SK-N-SH (cell line): ENCODE measurements around the gene CSNK2B. TPM values are rescaled to one million over a fixed set of nuclear protein-coding genes. Genes with fewer than 3 reads are reported as not detected.

Experiments used
- CTCF ChIA-PET: fragments of 300-600, 350-600 bp; formaldehyde crosslinking; extraction: SDS; loops from one replicate; lab custom pipeline; 2021; lab: Yijun Ruan, JAX
- POLR2A ChIA-PET: fragments of 350-600 bp; sonication (Branson Sonifier 250); formaldehyde crosslinking; extraction: SDS; loops from one replicate; lab custom pipeline; 2020; ENCODE audit warnings: antibody characterized with exemption, inconsistent platforms; lab: Yijun Ruan, JAX
- DNase-seq: peaks from one replicate; pipeline ENCODE4 v3.0.0; 2012
- H2AFZ ChIP-seq: fragments of 200-600 bp; sonication (generic); 2 replicates; pipeline ENCODE4 v1.8.1; 2016; ENCODE audit warnings: antibody characterized with exemption, mild to moderate bottlenecking, low read depth
- H3F3A ChIP-seq: fragments of 200-600 bp; sonication (generic); replicated peaks from 2 replicates; pipeline ENCODE3; 2016; ENCODE audit warnings: antibody characterized with exemption, mild to moderate bottlenecking; ENCODE audit not compliant: insufficient read depth
- H3K27ac ChIP-seq, 2 experiments: fragments of 200-500 bp in 1 of 2; fragments of 200-600 bp in 1 of 2; sonication (Bioruptor generic) in 1 of 2; sonication (generic), shearing (Covaris generic) in 1 of 2; 2 replicates each; pipeline versions ENCODE4 v1.5.1 to v1.6.1; 2014 to 2016; ENCODE audit warnings: low read depth in 2 of 2, inconsistent platforms in 1 of 2, low read length in 1 of 2, mild to moderate bottlenecking in 1 of 2, mixed read lengths in 1 of 2
- H3K27me3 ChIP-seq: fragments of 200-600 bp; sonication (generic), shearing (Covaris generic); 2 replicates; pipeline ENCODE4 v1.6.1; 2016; ENCODE audit warnings: mixed run types; ENCODE audit not compliant: insufficient read depth
- H3K36me3 ChIP-seq, 2 experiments: fragments of 200-500 bp in 1 of 2; fragments of 200-600 bp in 1 of 2; sonication (Bioruptor generic) in 1 of 2; sonication (generic) in 1 of 2; replicated peaks in 1 of 2; 2 replicates each; pipeline versions ENCODE3 to v1.5.1; 2014 to 2016; ENCODE audit warnings: low read length in 1 of 2, mild to moderate bottlenecking in 1 of 2; ENCODE audit not compliant: insufficient read depth in 2 of 2, control insufficient read depth in 1 of 2
- H3K4me1 ChIP-seq, 2 experiments: fragments of 200-500 bp in 1 of 2; fragments of 200-600 bp in 1 of 2; sonication (Bioruptor generic) in 1 of 2; sonication (generic), shearing (Covaris generic) in 1 of 2; 2 replicates each; pipeline versions ENCODE4 v1.5.1 to v1.6.1; 2014 to 2016; ENCODE audit warnings: low read depth in 1 of 2, low read length in 1 of 2, mixed run types in 1 of 2; ENCODE audit not compliant: insufficient read depth in 2 of 2, control insufficient read depth in 1 of 2
- H3K4me2 ChIP-seq: fragments of 200-600 bp; sonication (generic), shearing (Covaris generic); 2 replicates; pipeline ENCODE4 v1.6.1; 2017; ENCODE audit warnings: mixed run types
- H3K4me3 ChIP-seq, 2 experiments: fragments of 200-500 bp in 1 of 2; fragments of 200-600 bp in 1 of 2; sonication (Bioruptor generic) in 1 of 2; sonication (generic), shearing (Covaris generic) in 1 of 2; 2 replicates each; pipeline versions ENCODE4 v1.5.1 to v1.8.1; 2014 to 2016; ENCODE audit warnings: low read depth in 2 of 2, inconsistent platforms in 1 of 2, low read length in 1 of 2, mild to moderate bottlenecking in 1 of 2, mixed read lengths in 1 of 2, moderate library complexity in 1 of 2
- H3K79me2 ChIP-seq: fragments of 200-600 bp; sonication (generic); 2 replicates; pipeline ENCODE4 v1.8.1; 2017; ENCODE audit warnings: mild to moderate bottlenecking; ENCODE audit not compliant: insufficient read depth
- H3K9ac ChIP-seq: fragments of 200-600 bp; sonication (generic); 2 replicates; pipeline ENCODE4 v1.6.1; 2017; ENCODE audit warnings: mixed run types
- H3K9me2 ChIP-seq: fragments of 200-600 bp; sonication (generic); 2 replicates; pipeline ENCODE4 v1.6.1; 2017; ENCODE audit warnings: mixed run types
- H3K9me3 ChIP-seq: fragments of 200-600 bp; sonication (generic); 2 replicates; pipeline ENCODE4 v1.6.1; 2017; ENCODE audit warnings: mixed run types, mild to moderate bottlenecking, moderate library complexity
- H4K20me1 ChIP-seq: fragments of 200-600 bp; sonication (generic); 2 replicates; pipeline ENCODE4 v1.6.1; 2017; ENCODE audit warnings: mild to moderate bottlenecking, mixed run types; ENCODE audit not compliant: insufficient read depth
- CHD2 ChIP-seq: fragments of 150-350 bp; IDR thresholded peaks from 2 replicates; pipeline ENCODE4 v1.6.1; 2018; ENCODE audit warnings: low read length; ENCODE audit not compliant: partially characterized antibody
- FOXM1 ChIP-seq: IDR thresholded peaks from 2 replicates; pipeline ENCODE4 v1.4.0; 2012; ENCODE audit warnings: low read depth, mild to moderate bottlenecking
- GABPA ChIP-seq: IDR thresholded peaks from 2 replicates; pipeline ENCODE4 v1.4.0; 2012; ENCODE audit warnings: low read depth, mild to moderate bottlenecking
- GATA2 ChIP-seq: sonication (generic); formaldehyde crosslinking; IDR thresholded peaks from 2 replicates; pipeline ENCODE4 v1.5.0; 2020; ENCODE audit warnings: mild to moderate bottlenecking, missing genetic modification reagents
- JUND ChIP-seq: IDR thresholded peaks from 2 replicates; pipeline ENCODE4 v1.4.0; 2012
- MXI1 ChIP-seq: IDR thresholded peaks from 2 replicates; pipeline ENCODE4 v1.6.1; 2012; ENCODE audit warnings: mild to moderate bottlenecking, low read depth, low read length, improper control_type of control experiment
- NFIC ChIP-seq: IDR thresholded peaks from 2 replicates; pipeline ENCODE4 v1.4.0; 2012; ENCODE audit warnings: borderline replicate concordance
- RCOR1 ChIP-seq: fragments of 150-350 bp; IDR thresholded peaks from 2 replicates; pipeline ENCODE4 v1.6.1; 2017; ENCODE audit warnings: antibody characterized with exemption, low read length
- RXRA ChIP-seq: IDR thresholded peaks from 2 replicates; pipeline ENCODE4 v1.4.0; 2012; ENCODE audit warnings: low read depth, mild to moderate bottlenecking, borderline replicate concordance
- TCF12 ChIP-seq: IDR thresholded peaks from 2 replicates; pipeline ENCODE4 v1.4.0; 2012
- TEAD4 ChIP-seq: IDR thresholded peaks from 2 replicates; pipeline ENCODE4 v1.4.0; 2012; ENCODE audit warnings: mild to moderate bottlenecking, borderline replicate concordance; ENCODE audit not compliant: insufficient read depth
- WGBS: methylation state at CpG from one replicate; pipeline ENCODE4 v1.1.6; 2017; ENCODE audit warnings: low lambda C conversion rate; 5-methylcytosine and 5-hydroxymethylcytosine counted together
- polyA plus RNA-seq, 3 experiments: library from polyadenylated mRNA; depleted of rRNA; stranded (reverse); fragments of >200 nt; gene quantifications; 2 replicates each; pipeline ENCODE4 v1.2.3, GENCODE V29; 2012
- TF ChIP-seq, protein P1 (sequence below): IDR thresholded peaks from 2 replicates; pipeline ENCODE4; 2012
- TF ChIP-seq, protein P2 (sequence below): fragments of 200-600 bp; sonication (generic); IDR thresholded peaks from 2 replicates; pipeline ENCODE4 v1.6.1; 2017; ENCODE audit warnings: antibody characterized with exemption, mild to moderate bottlenecking, moderate library complexity

Gene CSNK2B
- polyA plus RNA-seq, 1 of the 3 experiments (the other 2 are of a cell fraction) = 101 TPM

DNA sequence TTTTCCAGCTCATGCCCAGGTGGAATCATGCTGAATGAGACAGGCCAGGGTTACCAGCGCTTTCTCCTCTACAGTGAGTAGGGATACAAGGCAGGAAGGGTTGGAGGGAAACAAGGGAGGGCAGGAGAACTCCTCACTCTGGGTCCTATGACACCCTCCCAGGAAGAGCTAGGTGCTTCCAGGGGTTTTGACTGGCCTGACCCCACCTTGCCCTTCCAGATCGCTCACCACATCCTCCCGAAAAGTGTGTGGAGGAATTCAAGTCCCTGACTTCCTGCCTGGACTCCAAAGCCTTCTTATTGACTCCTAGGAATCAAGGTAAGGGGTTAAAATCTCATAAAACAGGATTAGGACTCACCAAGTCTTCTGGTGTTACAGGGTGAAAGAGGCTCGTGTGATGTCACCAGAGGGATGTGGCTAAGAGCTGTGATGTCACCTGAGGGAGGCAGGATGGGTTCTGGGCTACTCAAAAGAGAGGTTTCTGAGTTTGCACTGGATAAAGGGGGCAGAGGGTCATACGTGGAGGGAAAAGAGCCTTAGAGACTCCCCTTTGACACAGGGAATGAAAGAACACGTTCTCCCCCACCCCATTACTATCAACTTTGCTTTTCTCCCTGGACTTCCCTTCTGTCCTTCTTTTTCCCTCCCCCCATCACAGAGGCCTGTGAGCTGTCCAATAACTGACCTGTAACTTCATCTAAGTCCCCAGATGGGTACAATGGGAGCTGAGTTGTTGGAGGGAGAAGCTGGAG, 8.3 kb upstream of the CSNK2B start:
- Histone ChIP-seq H3K27ac (no peak overlapping the region), H3K79me2 (peaks cover 76% of the 10 kb centered on the region), H3K9ac (no peak overlapping the region), H3K4me2 (peak overlapping the region; percentile 97; the same call in 1 of the 2 replicates), H3K9me3 (no peaks in the 10 kb centered on the region), H2AFZ (no peak overlapping the region), H3K36me3 (peaks cover 7 to 9% of the 10 kb centered on the region in 2 experiments), H3K4me1 (peaks cover 13 to 27% of the 10 kb centered on the region in 2 experiments; a peak in 2 of 4 replicates), H3K9me2 (no peaks in the 10 kb centered on the region), H3K27me3 (no peaks in the 10 kb centered on the region), H3K4me3 (no peak overlapping the region), H3F3A (peaks cover 32% of the 10 kb centered on the region), H4K20me1 (peaks cover 8% of the 10 kb centered on the region; the same call in 1 of the 2 replicates)
- ChIA-PET POLR2A (interaction anchor here (0.7 kb wide), 1 partner anchor 14 kb away, joined by 3 read pairs; no protein-coding TSS in a partner anchor), CTCF (interaction anchor here (0.8 to 1.4 kb wide), 3 partner anchors 14 to 71 kb away, joined by 3 to 4 read pairs (median 3); no protein-coding TSS in a partner anchor)
- TF ChIP-seq FOXM1 (no peak), RXRA (no peak), JUND (no peak), NFIC (no peak), RCOR1 (no peak), MXI1 (no peak), CHD2 (no peak), TEAD4 (no peak), GATA2 (CRISPR knock-in tag) (no peak)
- TF ChIP-seq, protein P1, sequence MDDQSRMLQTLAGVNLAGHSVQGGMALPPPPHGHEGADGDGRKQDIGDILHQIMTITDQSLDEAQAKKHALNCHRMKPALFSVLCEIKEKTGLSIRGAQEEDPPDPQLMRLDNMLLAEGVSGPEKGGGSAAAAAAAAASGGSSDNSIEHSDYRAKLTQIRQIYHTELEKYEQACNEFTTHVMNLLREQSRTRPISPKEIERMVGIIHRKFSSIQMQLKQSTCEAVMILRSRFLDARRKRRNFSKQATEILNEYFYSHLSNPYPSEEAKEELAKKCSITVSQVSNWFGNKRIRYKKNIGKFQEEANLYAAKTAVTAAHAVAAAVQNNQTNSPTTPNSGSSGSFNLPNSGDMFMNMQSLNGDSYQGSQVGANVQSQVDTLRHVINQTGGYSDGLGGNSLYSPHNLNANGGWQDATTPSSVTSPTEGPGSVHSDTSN = no peak
- TF ChIP-seq, protein P2, sequence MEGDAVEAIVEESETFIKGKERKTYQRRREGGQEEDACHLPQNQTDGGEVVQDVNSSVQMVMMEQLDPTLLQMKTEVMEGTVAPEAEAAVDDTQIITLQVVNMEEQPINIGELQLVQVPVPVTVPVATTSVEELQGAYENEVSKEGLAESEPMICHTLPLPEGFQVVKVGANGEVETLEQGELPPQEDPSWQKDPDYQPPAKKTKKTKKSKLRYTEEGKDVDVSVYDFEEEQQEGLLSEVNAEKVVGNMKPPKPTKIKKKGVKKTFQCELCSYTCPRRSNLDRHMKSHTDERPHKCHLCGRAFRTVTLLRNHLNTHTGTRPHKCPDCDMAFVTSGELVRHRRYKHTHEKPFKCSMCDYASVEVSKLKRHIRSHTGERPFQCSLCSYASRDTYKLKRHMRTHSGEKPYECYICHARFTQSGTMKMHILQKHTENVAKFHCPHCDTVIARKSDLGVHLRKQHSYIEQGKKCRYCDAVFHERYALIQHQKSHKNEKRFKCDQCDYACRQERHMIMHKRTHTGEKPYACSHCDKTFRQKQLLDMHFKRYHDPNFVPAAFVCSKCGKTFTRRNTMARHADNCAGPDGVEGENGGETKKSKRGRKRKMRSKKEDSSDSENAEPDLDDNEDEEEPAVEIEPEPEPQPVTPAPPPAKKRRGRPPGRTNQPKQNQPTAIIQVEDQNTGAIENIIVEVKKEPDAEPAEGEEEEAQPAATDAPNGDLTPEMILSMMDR = no peak
- no peak for DNase-seq
- 77% methylated on average over 5 of the region's 6 CpGs for WGBS

DNA sequence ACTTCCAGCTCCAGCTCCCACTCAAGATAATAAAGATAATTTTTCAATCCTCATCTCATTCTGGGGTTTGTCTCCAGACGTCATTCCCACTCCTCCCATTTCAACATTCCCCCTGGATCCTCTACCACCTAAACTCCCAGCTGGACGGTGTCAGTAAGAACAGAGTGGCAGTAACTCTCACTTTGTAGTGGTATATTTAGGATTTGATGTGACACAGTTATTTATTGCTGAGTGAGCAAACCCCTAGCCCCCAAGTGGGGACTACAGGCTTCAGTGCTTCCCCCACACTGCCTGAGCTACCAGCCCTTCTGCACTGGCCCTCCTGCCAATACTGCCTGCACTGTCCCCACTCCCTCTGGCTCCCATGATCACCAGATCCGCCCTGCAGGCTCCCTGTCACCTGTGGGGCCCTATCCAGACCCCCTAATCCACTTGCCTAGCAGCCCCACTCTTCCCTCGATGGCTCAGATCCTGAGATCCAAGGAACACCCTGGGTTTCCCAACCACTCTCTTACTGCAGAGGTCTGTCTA, 7.7 kb upstream of the CSNK2B start:
- peak overlapping the region; percentile 97 for H3K4me2 ChIP-seq
- TF ChIP-seq GABPA = no peak
- no peak for TF ChIP-seq FOXM1
- TF ChIP-seq TCF12 = no peak

More for the DNA sequence above, 7.7 kb upstream of the CSNK2B start:
- Histone ChIP-seq H3K27me3 (no peaks in the 10 kb centered on the region), H3K9me3 (no peaks in the 10 kb centered on the region), H3K9ac (no peak overlapping the region), H4K20me1 (peaks cover 8% of the 10 kb centered on the region; the same call in 1 of the 2 replicates), H3K27ac (no peak overlapping the region), H3K4me3 (no peak overlapping the region), H3K9me2 (no peaks in the 10 kb centered on the region), H2AFZ (no peak overlapping the region), H3K36me3 (peaks cover 8 to 12% of the 10 kb centered on the region in 2 experiments), H3K79me2 (peaks cover 83% of the 10 kb centered on the region), H3K4me1 (peaks cover 13 to 27% of the 10 kb centered on the region in 2 experiments; a peak in 2 of 4 replicates), H3F3A (peaks cover 28% of the 10 kb centered on the region)
- POLR2A ChIA-PET = interaction anchor here (0.7 kb wide), 1 partner anchor 13 kb away, joined by 3 read pairs; no protein-coding TSS in a partner anchor
- CTCF ChIA-PET = interaction anchor here (0.5 to 1.4 kb wide), 4 partner anchors 14 to 70 kb away, joined by 3 to 4 read pairs (median 3); no protein-coding TSS in a partner anchor
- WGBS = 97% methylated on average over 4 of the region's 4 CpGs
- no peak for DNase-seq
